ENCODE data around the gene NTN1.

The NTN1 gene

DNA sequence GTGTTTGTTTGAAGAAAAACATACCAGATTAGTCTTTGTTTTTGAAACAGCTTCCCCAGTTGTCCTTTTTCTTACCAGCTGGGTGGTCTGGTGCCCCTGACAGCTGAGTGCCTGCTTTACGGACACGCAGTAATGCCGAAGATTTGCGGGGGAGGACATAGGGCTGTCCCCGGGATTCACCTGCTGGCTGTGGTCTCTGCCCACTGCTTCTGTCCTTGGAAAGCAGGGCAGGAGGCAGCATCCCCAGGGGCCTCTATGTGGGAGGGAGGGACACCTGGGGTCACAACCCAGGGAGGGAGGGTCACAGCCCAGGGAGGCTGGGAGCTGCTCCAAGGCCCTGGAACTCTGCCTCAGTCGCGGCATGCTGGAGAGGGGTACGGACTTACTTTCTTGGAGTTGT, 221.7 kb downstream of the NTN1 start:
- H3K27me3 ChIP-seq = no peaks in the 10 kb centered on the region
- no peak for DNase-seq
- H3K36me3 ChIP-seq = no peaks in the 10 kb centered on the region
- no peaks in the 10 kb centered on the region for H3K4me1 ChIP-seq
- TF ChIP-seq, protein P1, sequence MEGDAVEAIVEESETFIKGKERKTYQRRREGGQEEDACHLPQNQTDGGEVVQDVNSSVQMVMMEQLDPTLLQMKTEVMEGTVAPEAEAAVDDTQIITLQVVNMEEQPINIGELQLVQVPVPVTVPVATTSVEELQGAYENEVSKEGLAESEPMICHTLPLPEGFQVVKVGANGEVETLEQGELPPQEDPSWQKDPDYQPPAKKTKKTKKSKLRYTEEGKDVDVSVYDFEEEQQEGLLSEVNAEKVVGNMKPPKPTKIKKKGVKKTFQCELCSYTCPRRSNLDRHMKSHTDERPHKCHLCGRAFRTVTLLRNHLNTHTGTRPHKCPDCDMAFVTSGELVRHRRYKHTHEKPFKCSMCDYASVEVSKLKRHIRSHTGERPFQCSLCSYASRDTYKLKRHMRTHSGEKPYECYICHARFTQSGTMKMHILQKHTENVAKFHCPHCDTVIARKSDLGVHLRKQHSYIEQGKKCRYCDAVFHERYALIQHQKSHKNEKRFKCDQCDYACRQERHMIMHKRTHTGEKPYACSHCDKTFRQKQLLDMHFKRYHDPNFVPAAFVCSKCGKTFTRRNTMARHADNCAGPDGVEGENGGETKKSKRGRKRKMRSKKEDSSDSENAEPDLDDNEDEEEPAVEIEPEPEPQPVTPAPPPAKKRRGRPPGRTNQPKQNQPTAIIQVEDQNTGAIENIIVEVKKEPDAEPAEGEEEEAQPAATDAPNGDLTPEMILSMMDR (IDR thresholded peaks at IDR 0.05; ENCODE audit: low read depth, low read length) = no peak
- H3K9me3 ChIP-seq = no peaks in the 10 kb centered on the region
- H3K4me3 ChIP-seq (ENCODE audit: low read depth, low read length) = no peak overlapping the region

DNA sequence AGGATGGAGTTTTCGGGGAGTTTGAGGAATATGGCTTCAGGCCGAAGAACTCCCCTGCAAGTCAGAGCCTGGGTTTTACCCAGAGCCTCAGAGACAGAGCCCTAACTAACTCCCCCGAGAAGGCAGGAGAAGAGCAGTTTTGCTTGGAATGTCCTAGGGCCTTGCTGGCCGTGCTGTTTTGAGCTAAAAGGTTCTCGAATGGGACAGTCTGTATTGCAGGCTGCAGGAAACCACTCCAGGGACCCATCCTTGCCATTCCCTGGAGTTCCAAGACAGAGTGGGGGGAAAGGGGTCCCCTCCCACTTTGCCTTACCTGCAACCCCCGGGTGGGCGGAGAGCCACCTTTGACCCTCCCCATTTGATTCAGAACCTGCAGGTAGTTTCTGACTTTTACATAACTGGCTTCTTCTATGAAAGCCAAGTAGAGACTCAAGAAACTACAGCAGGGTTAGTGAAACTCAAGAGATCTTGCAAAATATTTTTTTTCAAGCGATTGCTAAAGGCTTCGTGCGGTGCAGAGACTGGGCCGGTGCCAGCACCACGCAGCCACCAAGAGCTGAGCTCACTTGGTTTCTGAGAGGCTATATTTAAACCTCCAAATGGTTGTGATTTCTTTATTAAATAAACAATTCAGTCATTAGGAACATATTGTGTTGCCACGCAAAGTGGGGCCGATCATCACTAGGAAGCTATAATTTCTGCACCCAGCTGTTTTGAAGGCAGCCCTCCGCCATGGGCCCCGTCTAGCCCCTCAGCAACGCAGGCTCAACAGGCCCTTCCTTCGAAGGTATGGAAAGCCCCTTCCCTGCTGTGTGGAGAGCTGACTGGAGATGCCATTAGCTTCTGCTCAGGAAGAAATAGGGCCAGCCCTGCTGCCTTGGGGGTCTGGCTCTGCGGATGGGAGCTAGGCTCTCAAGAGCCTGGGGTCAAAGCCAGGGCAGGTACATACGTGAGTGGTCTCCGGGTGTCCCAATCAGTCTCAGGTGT, 223.0 kb downstream of the NTN1 start:
- TF ChIP-seq, protein P1 (IDR thresholded peaks at IDR 0.05; ENCODE audit: low read depth, low read length) = no peak
- Histone ChIP-seq H3K36me3 (no peaks in the 10 kb centered on the region), H3K9me3 (no peaks in the 10 kb centered on the region), H3K27me3 (no peaks in the 10 kb centered on the region), H3K4me3 (ENCODE audit: low read depth, low read length) (no peak overlapping the region), H3K4me1 (no peaks in the 10 kb centered on the region)
- no peak for DNase-seq

DNA sequence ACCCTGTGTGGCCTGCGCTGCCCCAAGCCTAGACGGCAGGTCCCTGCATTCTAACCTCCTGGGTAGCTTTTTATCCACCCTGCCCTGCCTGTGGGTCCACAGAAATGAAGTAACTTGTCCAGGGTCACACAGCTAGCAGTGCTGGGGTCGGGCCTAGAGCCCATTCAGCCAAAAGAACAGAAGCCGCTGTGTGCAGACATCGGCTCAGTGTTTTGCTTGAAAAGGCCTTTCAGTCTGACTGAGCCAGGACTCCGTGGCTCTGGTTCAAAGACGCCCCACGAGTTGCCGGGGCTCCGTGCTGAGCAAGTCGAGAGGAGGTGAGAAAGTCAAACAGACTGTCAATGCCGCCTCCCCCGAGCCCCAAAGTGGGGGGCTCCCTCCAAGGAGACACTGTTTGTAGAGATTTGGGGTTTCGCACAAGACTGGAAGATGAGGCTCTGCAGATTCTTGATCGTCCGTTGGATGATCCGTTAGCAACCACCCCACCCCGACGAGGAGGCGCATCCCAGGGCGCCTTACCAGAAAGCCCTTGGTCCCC, 226.2 kb downstream of the NTN1 start:
- Histone ChIP-seq H3K9me3 (no peaks in the 10 kb centered on the region), H3K4me1 (no peaks in the 10 kb centered on the region), H3K4me3 (ENCODE audit: low read depth, low read length) (no peak overlapping the region), H3K27me3 (no peaks in the 10 kb centered on the region), H3K36me3 (no peaks in the 10 kb centered on the region)
- no peak for DNase-seq
- TF ChIP-seq, protein P1 (IDR thresholded peaks at IDR 0.05; ENCODE audit: low read depth, low read length) = no peak

DNA sequence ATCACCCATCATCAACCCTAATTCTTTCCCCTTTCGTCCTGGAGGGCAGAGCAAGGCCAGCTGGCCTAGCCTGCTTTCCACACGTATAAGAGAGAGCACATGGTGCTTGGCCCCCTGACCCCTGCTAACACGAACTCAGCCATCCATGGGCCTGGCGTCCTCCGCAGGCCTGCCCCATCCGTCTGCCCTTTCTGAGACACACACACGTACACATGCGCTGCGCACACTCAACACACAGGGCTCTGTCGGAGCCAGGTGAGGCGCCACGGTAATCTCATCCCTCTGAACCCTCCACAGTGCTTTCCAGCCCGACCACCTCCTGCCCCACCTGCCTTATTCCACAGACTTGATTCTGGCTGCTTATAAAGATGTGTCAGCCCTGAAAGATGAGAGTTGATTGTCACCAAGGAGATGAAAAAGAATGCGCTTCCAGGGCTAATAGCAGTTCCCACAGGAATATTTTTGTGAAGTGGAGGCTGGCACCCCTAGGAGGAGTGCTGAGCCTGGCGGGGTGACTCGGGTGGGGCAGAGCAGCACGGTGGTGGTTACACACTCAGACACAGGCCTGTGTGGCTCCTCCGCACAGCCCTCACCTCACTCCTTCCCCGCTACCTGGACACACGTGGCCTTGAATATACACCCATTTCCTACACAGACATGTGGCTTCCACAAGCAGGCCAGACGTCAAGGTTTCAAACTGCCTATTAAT, 228.1 kb downstream of the NTN1 start:
- TF ChIP-seq, protein P1 (IDR thresholded peaks at IDR 0.05; ENCODE audit: low read depth, low read length) = no peak
- H3K9me3 ChIP-seq = no peaks in the 10 kb centered on the region
- no peak for DNase-seq
- no peak overlapping the region for H3K4me3 ChIP-seq (ENCODE audit: low read depth, low read length)
- H3K4me1 ChIP-seq = no peaks in the 10 kb centered on the region
- no peaks in the 10 kb centered on the region for H3K27me3 ChIP-seq
- no peaks in the 10 kb centered on the region for H3K36me3 ChIP-seq

DNA sequence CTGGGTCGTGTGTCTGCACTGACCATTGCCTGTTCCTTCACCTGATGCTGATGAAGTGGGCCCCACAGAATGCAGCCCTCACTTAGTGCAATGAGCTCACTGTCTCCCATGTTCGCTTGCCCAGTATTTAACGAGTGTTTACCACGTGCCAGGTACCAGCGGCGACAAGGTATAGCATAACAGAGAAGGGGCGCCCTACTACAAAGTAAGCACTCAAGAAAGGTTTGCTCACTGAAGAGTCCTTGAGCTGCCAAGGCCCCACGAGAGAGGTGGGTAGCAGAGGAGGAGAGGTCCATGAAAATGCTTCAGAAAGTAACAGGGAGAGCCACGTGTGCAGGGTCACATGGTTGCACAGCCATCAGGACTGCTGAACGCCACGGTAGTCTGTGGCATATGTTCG, 230.0 kb downstream of the NTN1 start:
- Histone ChIP-seq H3K4me3 (ENCODE audit: low read depth, low read length) (no peak overlapping the region), H3K9me3 (no peaks in the 10 kb centered on the region), H3K4me1 (no peaks in the 10 kb centered on the region), H3K36me3 (no peaks in the 10 kb centered on the region), H3K27me3 (no peaks in the 10 kb centered on the region)
- TF ChIP-seq, protein P1 (IDR thresholded peaks at IDR 0.05; ENCODE audit: low read depth, low read length) = no peak
- DNase-seq = no peak

Data from BE2C (cell line).